Lung (tissue), 12 donors: ENCODE results near the gene KRT73. TPM values are rescaled to one million over a fixed set of nuclear protein-coding genes. Genes with fewer than 3 reads are reported as not detected.

Source experiments
- ATAC-seq: fragments of 200-7000 bp; cut with Tn5 transposase; one replicate; pipeline ENCODE4 v1.9.1; 2020; ENCODE audit warnings: moderate number of reproducible peaks; ENCODE audit not compliant: insufficient read depth, low FRiP score
- DNase-seq, 3 donors: peaks; one replicate each; pipeline ENCODE4 v3.0.0-alpha.2; 2013 to 2017
- H3K27ac ChIP-seq, 2 donors: one replicate each; pipeline ENCODE4 v1.5.1; 2013; ENCODE audit warnings: mild to moderate bottlenecking in 2 of 2, moderate library complexity in 2 of 2, control low read depth in 1 of 2, inconsistent platforms in 1 of 2, low read depth in 1 of 2, low read length in 1 of 2
- H3K27me3 ChIP-seq, 3 donors: one replicate each; pipeline ENCODE4 v1.5.1; 2013; ENCODE audit warnings: low read length in 2 of 3; ENCODE audit not compliant: control insufficient read depth in 3 of 3, insufficient read depth in 3 of 3
- H3K36me3 ChIP-seq, 4 donors: one replicate each; pipeline ENCODE4 v1.5.1; 2013; ENCODE audit warnings: low read length in 4 of 4, mild to moderate bottlenecking in 1 of 4, moderate library complexity in 1 of 4; ENCODE audit not compliant: control insufficient read depth in 4 of 4, insufficient read depth in 4 of 4
- H3K4me1 ChIP-seq, 5 donors: one replicate each; pipeline ENCODE4 v1.5.1; 2013; ENCODE audit warnings: low read length in 5 of 5, mild to moderate bottlenecking in 2 of 5, moderate library complexity in 1 of 5; ENCODE audit not compliant: control insufficient read depth in 5 of 5, insufficient read depth in 5 of 5
- H3K4me3 ChIP-seq: one replicate; pipeline ENCODE4 v1.5.1; 2013; ENCODE audit warnings: mild to moderate bottlenecking, control low read depth, moderate library complexity
- H3K9ac ChIP-seq, 2 donors: one replicate each; pipeline ENCODE4 v1.5.1; 2013; ENCODE audit warnings: low read length in 2 of 2, control low read depth in 1 of 2; ENCODE audit not compliant: insufficient read depth in 1 of 2
- H3K9me3 ChIP-seq, 4 donors: one replicate each; pipeline ENCODE4 v1.5.1; 2013; ENCODE audit warnings: low read length in 3 of 4, mild to moderate bottlenecking in 1 of 4, moderate library complexity in 1 of 4; ENCODE audit not compliant: control insufficient read depth in 4 of 4, insufficient read depth in 3 of 4
- CTCF ChIP-seq: IDR thresholded peaks from 2 replicates; pipeline ENCODE4 v1.5.1; 2012; ENCODE audit warnings: mild to moderate bottlenecking; ENCODE audit errors: control extremely low read depth, extremely low read depth
- WGBS, 2 donors: extraction: QIAGEN DNeasy Blood & Tissue Kit; methylation state at CpG; one replicate each; pipeline ENCODE4 v1.1.7; 2013; 5-methylcytosine and 5-hydroxymethylcytosine counted together
- polyA plus RNA-seq, 2 donors: library from polyadenylated mRNA; stranded (reverse); fragments of 200-250 nt; gene quantifications; one replicate each; pipeline ENCODE4 v1.2.1, GENCODE V29; 2013
- total RNA-seq, 2 donors: library from RNA; depleted of rRNA in 1 of 2; stranded (reverse); fragments of >200 nt in 1 of 2; gene quantifications; one replicate each; pipeline ENCODE4 v1.2.1, GENCODE V29; 2014 to 2021
- donor health status: control.
- donor health status: control.
- donor health status: Bipolar disorder and iron deficiency.
- donor health status: healthy.
- donor health status: DM: yes; HTN: yes; CAD: no.

KRT73 gene
- total and polyA plus RNA-seq, 4 donors, result 0.07 TPM; not detected in 3

- H3K27ac ChIP-seq, result no peak overlapping the region
- no peaks in the 10 kb centered on the region for H3K9me3 ChIP-seq
- no peaks in the 10 kb centered on the region for H3K4me1 ChIP-seq
- no peak for DNase-seq
- ATAC-seq, result no peak
- TF ChIP-seq CTCF, result no peak
- H3K36me3 ChIP-seq, result no peaks in the 10 kb centered on the region
- H3K27me3 ChIP-seq, result peaks cover 0 to 3% (median 2%) of the 10 kb centered on the region in 3 donors
- 59 to 60% methylated on average over 4 of the region's 4 CpGs for WGBS, 2 donors
- H3K4me3 ChIP-seq, result no peak overlapping the region
- no peak overlapping the region for H3K9ac ChIP-seq
Observed at GRCh38 chr12:52630599-52631200, 12.3 kb upstream of the KRT73 start.

GRCh38 chr12:52630008-52630500 lies 11.7 kb upstream of the KRT73 start:
- no peak for ATAC-seq
- 68 to 82% methylated on average over 7 of the region's 7 CpGs for WGBS, 2 donors
- TF ChIP-seq CTCF, result no peak
- DNase-seq, result peak in 1 of 3 donors; percentile 3
- Histone ChIP-seq H3K27me3 (peaks cover 0 to 3% (median 2%) of the 10 kb centered on the region in 3 donors), H3K9me3 (no peaks in the 10 kb centered on the region), H3K4me3 (no peak overlapping the region), H3K4me1 (no peaks in the 10 kb centered on the region), H3K27ac (no peak overlapping the region), H3K36me3 (no peaks in the 10 kb centered on the region), H3K9ac (no peak overlapping the region)

GRCh38 chr12:52629281-52630007 lies 11.1 kb upstream of the KRT73 start:
- no peak for TF ChIP-seq CTCF
- DNase-seq, result peak in 1 of 3 donors; percentile 9

More at GRCh38 chr12:52629281-52630007, 11.1 kb upstream of the KRT73 start:
- H3K4me3 ChIP-seq, result no peak overlapping the region
- no peak for ATAC-seq
- no peaks in the 10 kb centered on the region for H3K9me3 ChIP-seq
- peaks cover 0 to 3% (median 2%) of the 10 kb centered on the region in 3 donors for H3K27me3 ChIP-seq
- H3K9ac ChIP-seq, result no peak overlapping the region
- 61 to 74% methylated on average over 12 of the region's 12 CpGs for WGBS, 2 donors
- no peak overlapping the region for H3K27ac ChIP-seq
- H3K4me1 ChIP-seq, result no peaks in the 10 kb centered on the region
- H3K36me3 ChIP-seq, result no peaks in the 10 kb centered on the region
